PC-3 (cell line): ENCODE results near the gene IQGAP1. TPM values are rescaled to one million over a fixed set of nuclear protein-coding genes. Genes with fewer than 3 reads are reported as not detected.

Source experiments
- ATAC-seq: fragments of 200-7000 bp; cut with Tn5 transposase; 2 replicates; pipeline ENCODE4 v1.9.1; 2020; ENCODE audit warnings: mild to moderate bottlenecking, moderate library complexity
- BruUV-seq: library from RNA; stranded (reverse); fragments of 400-500 nt; replicated peaks from 2 replicates; lab custom pipeline; 2021; lab: Mats Ljungman, UMichigan
- CTCF ChIA-PET: fragments of 300-600 bp; sonication (Branson Sonifier 250); formaldehyde crosslinking; loops from one replicate; lab custom pipeline; 2022; ENCODE audit warnings: antibody characterized with exemption; lab: Charles Lee
- POLR2A ChIA-PET: fragments of 300-600 bp; sonication (Branson Sonifier 250); formaldehyde crosslinking; loops from one replicate; lab custom pipeline; 2022; ENCODE audit warnings: antibody characterized with exemption; ENCODE audit not compliant: unreplicated experiment; lab: Charles Lee
- DNase-seq: peaks from one replicate; pipeline ENCODE4 v3.0.0-alpha.2; 2015
- H2AFZ ChIP-seq: fragments of 300-600 bp; sonication (generic); 2 replicates; pipeline ENCODE4 v1.6.0; 2016; ENCODE audit warnings: antibody characterized with exemption, low read length
- H3F3A ChIP-seq: fragments of 300-600 bp; sonication (generic); one replicate; pipeline ENCODE4 v1.6.0; 2017; ENCODE audit warnings: antibody characterized with exemption, low read length, control low read depth, mild to moderate bottlenecking; ENCODE audit not compliant: unreplicated experiment
- H3K27ac ChIP-seq: fragments of 300-600 bp; sonication (generic); 2 replicates; pipeline ENCODE4 v1.5.1; 2016; ENCODE audit warnings: mild to moderate bottlenecking, low read length
- H3K27me3 ChIP-seq: fragments of 300-600 bp; sonication (generic); 2 replicates; pipeline ENCODE4 v1.6.1; 2016; ENCODE audit warnings: low read length, mixed read lengths
- H3K36me3 ChIP-seq: fragments of 300-600 bp; sonication (generic); 2 replicates; pipeline ENCODE4 v1.6.1; 2016; ENCODE audit warnings: low read depth, mixed run types, low read length, mixed read lengths
- H3K4me1 ChIP-seq: fragments of 300-600 bp; sonication (generic); 2 replicates; pipeline ENCODE4 v1.5.1; 2016; ENCODE audit warnings: low read length; ENCODE audit not compliant: insufficient read depth
- H3K4me2 ChIP-seq: fragments of 300-600 bp; sonication (generic); 2 replicates; pipeline ENCODE4 v1.6.0; 2016; ENCODE audit warnings: low read length
- H3K4me3 ChIP-seq: fragments of 300-600 bp; sonication (generic); 2 replicates; pipeline ENCODE4 v1.5.1; 2016; ENCODE audit warnings: mild to moderate bottlenecking, low read length, mixed read lengths
- H3K79me2 ChIP-seq: fragments of 300-600 bp; sonication (generic); 2 replicates; pipeline ENCODE4 v1.6.1; 2017; ENCODE audit warnings: low read length, mixed read lengths
- H3K9ac ChIP-seq: fragments of 300-600 bp; sonication (generic); 2 replicates; pipeline ENCODE4 v1.6.0; 2016; ENCODE audit warnings: mild to moderate bottlenecking, low read length
- H3K9me2 ChIP-seq: fragments of 300-600 bp; sonication (generic); replicated peaks from 2 replicates; pipeline ENCODE4 v1.6.1; 2016; ENCODE audit warnings: mixed run types, low read length, mixed read lengths
- H3K9me3 ChIP-seq: fragments of 300-600 bp; sonication (generic); 2 replicates; pipeline ENCODE4 v1.6.1; 2016; ENCODE audit warnings: low read length, mixed read lengths
- H4K20me1 ChIP-seq: fragments of 300-600 bp; sonication (generic); 2 replicates; pipeline ENCODE4 v1.6.1; 2016; ENCODE audit warnings: low read length, mixed read lengths
- EZH2 ChIP-seq: fragments of 300-600 bp; sonication (generic); IDR thresholded peaks from one replicate; pipeline ENCODE4 v1.6.1; 2017; ENCODE audit warnings: antibody characterized with exemption, mild to moderate bottlenecking, low read length; ENCODE audit not compliant: unreplicated experiment
- EZH2phosphoT487 ChIP-seq: fragments of 300-600 bp; sonication (generic); IDR thresholded peaks from 2 replicates; pipeline ENCODE4 v1.6.1; 2018; ENCODE audit warnings: mild to moderate bottlenecking, antibody characterized with exemption, low read length, borderline replicate concordance
- intact Hi-C: fragments of 100-400 bp; cut with micrococcal nuclease; formaldehyde crosslinking; loops from 2 replicates; pipeline ENCODE4 v1.9.0; 2023
- total RNA-seq: library from RNA; depleted of rRNA; stranded (reverse); fragments of >200 nt; gene quantifications from 2 replicates; pipeline ENCODE4 v1.2.3, GENCODE V29; 2014
- TF ChIP-seq, protein P1 (sequence below): fragments of 300-600 bp; sonication (generic); conservative IDR thresholded peaks from 2 replicates; pipeline ENCODE4 v1.5.1; 2017; ENCODE audit warnings: antibody characterized with exemption, low read depth, mild to moderate bottlenecking, low read length

IQGAP1 gene
- total RNA-seq, 1 experiment from 2014 or later, result 139 TPM

DNA sequence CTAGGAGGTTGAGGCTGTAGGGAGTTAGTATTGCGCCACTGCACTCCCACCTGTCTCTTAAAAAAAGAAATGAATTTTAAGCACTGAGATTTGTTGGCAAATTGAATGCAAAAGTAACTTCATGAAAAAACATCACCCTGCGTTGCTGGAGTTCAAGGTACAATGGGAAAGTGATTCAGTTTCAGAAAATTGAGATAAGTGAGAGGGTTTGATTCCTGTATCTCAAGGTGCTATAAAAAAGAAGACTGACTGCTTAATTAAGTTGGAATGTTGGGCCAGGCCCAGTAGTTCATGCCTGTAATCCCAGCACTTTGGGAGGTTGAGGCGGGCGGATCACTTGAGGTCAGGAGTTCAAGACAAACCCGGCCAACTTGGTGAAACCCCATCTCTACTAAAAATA is 39.1 kb downstream of the IQGAP1 start:
- H3K4me3 ChIP-seq, result no peak overlapping the region
- no peaks in the 10 kb centered on the region for H3F3A ChIP-seq
- intact Hi-C loops, result no loop called here
- peaks cover 33% of the 10 kb centered on the region for H3K79me2 ChIP-seq
- CTCF ChIA-PET, result no interaction called here
- 0 out of 2 replicates have a peak, but pooled peaks cover 5% of the 10 kb centered on the region for H4K20me1 ChIP-seq
- no TSS peak for BruUV-seq
- no peaks in the 10 kb centered on the region for H3K9me3 ChIP-seq
- H3K27ac ChIP-seq, result no peak overlapping the region
- no peaks in the 10 kb centered on the region for H3K9me2 ChIP-seq
- H3K9ac ChIP-seq, result no peak overlapping the region
- H3K4me1 ChIP-seq, result no peaks in the 10 kb centered on the region
- H3K36me3 ChIP-seq, result peaks cover 11% of the 10 kb centered on the region; the same call in 1 of the 2 replicates
- H2AFZ ChIP-seq, result no peak overlapping the region
- ATAC-seq (no peak), DNase-seq (no peak)
- no peaks in the 10 kb centered on the region for H3K27me3 ChIP-seq
- POLR2A ChIA-PET, result no interaction called here
- TF ChIP-seq EZH2 (no peak), EZH2phosphoT487 (no peak)
- TF ChIP-seq, protein P1, sequence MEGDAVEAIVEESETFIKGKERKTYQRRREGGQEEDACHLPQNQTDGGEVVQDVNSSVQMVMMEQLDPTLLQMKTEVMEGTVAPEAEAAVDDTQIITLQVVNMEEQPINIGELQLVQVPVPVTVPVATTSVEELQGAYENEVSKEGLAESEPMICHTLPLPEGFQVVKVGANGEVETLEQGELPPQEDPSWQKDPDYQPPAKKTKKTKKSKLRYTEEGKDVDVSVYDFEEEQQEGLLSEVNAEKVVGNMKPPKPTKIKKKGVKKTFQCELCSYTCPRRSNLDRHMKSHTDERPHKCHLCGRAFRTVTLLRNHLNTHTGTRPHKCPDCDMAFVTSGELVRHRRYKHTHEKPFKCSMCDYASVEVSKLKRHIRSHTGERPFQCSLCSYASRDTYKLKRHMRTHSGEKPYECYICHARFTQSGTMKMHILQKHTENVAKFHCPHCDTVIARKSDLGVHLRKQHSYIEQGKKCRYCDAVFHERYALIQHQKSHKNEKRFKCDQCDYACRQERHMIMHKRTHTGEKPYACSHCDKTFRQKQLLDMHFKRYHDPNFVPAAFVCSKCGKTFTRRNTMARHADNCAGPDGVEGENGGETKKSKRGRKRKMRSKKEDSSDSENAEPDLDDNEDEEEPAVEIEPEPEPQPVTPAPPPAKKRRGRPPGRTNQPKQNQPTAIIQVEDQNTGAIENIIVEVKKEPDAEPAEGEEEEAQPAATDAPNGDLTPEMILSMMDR, result no peak
- no peak overlapping the region for H3K4me2 ChIP-seq

DNA sequence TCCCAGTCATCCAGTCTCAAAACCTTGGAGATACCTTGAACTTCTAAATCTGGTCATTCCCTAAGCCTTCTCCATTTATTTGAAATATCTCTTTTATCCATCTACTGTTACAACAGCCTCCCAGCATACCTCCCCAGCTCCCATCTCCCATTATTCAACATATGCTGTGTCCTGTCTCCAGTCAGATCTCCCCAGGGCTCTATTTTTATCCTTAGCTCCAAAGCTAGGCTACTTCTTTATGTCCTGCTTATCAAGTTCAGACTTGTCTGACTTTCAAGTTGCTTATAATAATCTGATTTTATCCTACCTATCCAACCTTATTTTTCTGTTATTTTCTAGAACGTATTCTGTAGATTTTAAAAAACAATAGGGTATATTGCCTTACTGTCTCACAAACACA is 44.2 kb downstream of the IQGAP1 start:
- Histone ChIP-seq H4K20me1 (no peaks in the 10 kb centered on the region), H3K9me2 (no peaks in the 10 kb centered on the region), H3K9ac (no peak overlapping the region), H2AFZ (no peak overlapping the region), H3K79me2 (no peaks in the 10 kb centered on the region), H3K9me3 (no peaks in the 10 kb centered on the region), H3F3A (no peaks in the 10 kb centered on the region), H3K27ac (no peak overlapping the region), H3K36me3 (peaks cover 16% of the 10 kb centered on the region; the same call in 1 of the 2 replicates), H3K4me3 (no peak overlapping the region), H3K27me3 (no peaks in the 10 kb centered on the region), H3K4me1 (no peaks in the 10 kb centered on the region), H3K4me2 (no peak overlapping the region)
- ATAC-seq (no peak), DNase-seq (no peak)
- intact Hi-C loops, result no loop called here
- ChIA-PET POLR2A (no interaction called here), CTCF (no interaction called here)
- TF ChIP-seq EZH2, result no peak
- TF ChIP-seq EZH2phosphoT487, result no peak
- TF ChIP-seq, protein P1, result no peak
- no TSS peak for BruUV-seq

DNA sequence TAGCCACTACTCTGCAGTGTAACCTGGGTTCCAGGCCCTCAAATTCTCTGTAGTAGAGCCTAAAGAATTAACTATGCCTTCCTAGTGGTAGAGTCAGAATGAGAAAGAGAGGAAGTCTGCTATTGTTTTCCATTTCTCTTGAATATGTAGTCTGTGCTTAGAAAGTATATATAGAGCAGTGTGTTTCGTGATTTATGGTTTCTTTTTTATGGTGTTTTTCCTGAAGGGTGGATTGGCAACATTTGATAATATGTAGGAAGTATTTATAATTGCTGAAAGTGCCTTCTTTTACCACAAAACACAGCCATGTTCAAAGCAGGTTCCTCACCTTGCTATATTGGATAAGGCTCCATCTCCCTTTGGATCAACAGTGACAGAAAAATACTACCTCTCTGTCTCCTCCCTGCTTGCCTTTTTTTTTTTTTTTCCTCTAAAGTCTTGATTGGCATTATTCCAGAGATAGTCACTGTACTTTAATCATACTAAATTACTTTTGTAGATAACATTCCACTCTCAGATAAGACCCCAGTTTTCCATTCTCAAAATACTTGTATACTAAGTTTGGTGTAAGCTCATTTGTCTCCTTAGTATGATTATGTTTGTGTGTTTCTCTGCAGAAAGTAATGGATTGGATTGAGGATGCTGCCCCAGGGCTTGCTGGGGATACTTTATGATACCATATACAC is 47.8 kb downstream of the IQGAP1 start:
- intact Hi-C loops, result no loop called here

More for the DNA sequence above, 47.8 kb downstream of the IQGAP1 start:
- H3K4me3 ChIP-seq, result no peak overlapping the region
- H3K4me1 ChIP-seq, result no peaks in the 10 kb centered on the region
- H3K36me3 ChIP-seq, result peaks cover 8% of the 10 kb centered on the region; the same call in 1 of the 2 replicates
- POLR2A ChIA-PET, result no interaction called here
- BruUV-seq, result no TSS peak
- ATAC-seq (no peak), DNase-seq (no peak)
- H3K9me2 ChIP-seq, result no peaks in the 10 kb centered on the region
- H3K79me2 ChIP-seq, result no peaks in the 10 kb centered on the region
- CTCF ChIA-PET, result no interaction called here
- TF ChIP-seq EZH2phosphoT487, result no peak
- TF ChIP-seq EZH2, result no peak
- TF ChIP-seq, protein P1, result no peak
- no peaks in the 10 kb centered on the region for H3K9me3 ChIP-seq
- no peaks in the 10 kb centered on the region for H4K20me1 ChIP-seq
- H3K27me3 ChIP-seq, result no peaks in the 10 kb centered on the region
- no peaks in the 10 kb centered on the region for H3F3A ChIP-seq
- H2AFZ ChIP-seq, result no peak overlapping the region
- H3K4me2 ChIP-seq, result no peak overlapping the region
- no peak overlapping the region for H3K9ac ChIP-seq
- no peak overlapping the region for H3K27ac ChIP-seq
